ENCODE results near the gene ZDHHC21.
"Not testable (repeated sequence)": the region's sequence is repeated elsewhere in the genome, so short reads cannot be mapped to it uniquely, and the experiment has no call there.

ZDHHC21 gene

DNA sequence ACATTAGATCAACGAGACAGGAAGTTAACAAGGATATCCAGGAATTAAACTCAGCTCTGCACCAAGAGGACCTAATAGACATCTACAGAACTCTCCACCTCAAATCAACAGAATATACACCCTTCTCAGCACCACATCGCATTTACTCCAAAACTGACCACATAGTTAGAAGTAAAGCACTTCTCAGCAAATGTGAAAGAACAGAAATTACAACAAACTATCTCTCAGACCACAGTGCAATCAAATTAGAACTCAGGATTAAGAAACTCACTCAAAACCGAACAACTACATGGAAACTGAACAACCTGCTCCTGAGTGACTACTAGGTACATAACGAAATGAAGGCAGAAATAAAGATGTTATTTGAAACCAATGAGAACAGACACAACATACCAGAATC is 10.6 kb downstream of the ZDHHC21 start:
- not testable (repeated sequence) for DNase-seq (ENCODE audit: low read depth)

DNA sequence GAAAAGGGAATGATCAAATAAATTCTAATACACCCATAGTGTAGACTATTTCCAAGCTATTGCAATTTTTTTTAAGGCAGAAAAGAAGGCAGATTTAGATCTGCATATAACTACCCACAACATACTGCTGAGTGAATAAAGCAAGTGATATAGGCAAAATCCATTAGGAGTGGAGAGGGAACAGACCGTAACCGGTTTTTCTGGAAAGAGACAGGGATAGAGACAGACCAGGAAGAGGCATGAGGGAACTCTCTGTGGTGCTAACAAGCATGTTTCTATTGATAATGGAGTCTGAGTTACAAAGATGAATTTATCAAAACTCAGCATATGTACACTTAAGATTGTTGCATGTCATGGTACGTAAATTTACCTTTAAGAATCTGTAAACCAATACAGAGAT is 14.5 kb downstream of the ZDHHC21 start:
- DNase-seq (ENCODE audit: low read depth), result no peak

DNA sequence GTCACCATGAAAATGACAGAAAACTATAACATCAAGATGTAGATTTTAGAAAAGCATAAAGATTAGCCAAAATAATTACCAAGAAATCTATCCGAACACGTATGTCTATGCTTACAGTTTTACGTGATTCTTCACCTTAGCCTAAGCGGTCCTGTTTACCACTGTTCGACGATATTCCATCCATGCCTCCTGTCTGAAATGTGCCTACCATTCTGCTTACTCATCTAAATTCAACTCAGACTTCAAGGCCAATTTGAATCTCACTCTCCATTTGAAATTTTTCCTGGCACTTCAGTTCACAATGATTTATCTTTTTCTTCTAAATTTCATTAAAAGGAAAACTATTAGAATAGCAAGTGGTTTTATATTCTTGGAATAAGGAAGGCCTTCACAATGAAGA is 15.4 kb downstream of the ZDHHC21 start:
- DNase-seq (ENCODE audit: low read depth), result no peak

DNA sequence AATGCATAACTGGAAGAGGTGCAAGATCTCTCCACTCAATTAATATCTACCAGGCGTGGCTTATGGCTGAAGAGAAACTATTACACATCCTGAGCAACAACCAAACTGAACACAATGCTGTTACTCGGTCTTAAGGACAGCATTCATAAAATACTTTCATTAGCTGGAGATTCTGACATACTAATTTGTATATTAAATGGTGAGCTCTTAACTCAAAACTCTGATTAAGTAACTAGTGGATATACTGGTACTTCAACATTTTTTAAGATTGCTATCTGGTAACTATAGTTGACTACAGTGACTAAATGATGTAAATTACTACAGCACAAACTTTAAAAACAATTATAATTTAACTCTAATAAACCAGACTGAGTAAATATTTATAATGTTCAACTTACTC is 15.8 kb downstream of the ZDHHC21 start:
- DNase-seq (ENCODE audit: low read depth), result no peak

DNA sequence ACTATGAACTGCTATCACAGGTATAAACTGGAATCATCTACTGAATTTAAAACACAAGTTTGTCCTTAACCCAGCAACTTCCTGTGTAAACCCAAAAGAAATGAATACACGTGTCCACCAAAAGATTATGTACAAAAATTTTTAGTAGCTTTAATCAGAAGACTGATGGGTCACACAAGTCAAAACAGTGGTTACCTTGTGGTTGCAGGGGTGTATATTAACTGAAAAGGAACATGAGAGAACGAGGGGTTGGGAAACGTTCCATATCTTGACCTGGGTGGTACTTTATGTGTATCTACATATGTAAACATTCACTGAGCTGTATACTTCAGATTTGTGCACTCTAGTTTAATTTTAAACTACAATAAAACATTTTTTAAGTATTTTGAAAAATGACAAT is 18.6 kb downstream of the ZDHHC21 start:
- no peak for DNase-seq (ENCODE audit: low read depth)

DNA sequence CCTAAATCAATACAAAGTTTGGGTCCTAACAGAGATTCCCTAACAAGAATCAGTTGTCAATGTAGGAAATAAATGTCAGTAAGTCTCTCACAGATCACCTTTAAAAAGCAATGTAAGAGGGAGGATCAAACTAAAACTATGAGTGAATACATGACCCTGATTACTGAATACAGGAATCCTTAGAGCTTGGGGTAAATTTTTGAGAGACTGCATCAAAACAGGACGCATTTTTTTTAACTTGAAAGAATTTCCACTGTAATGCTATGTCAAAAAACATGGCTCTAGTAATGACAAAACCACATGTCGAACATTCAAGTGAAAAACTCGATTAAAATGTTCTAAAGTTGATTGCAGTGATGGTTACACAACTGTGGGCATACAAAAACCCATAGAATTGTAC is 21.9 kb downstream of the ZDHHC21 start:
- no peak for DNase-seq (ENCODE audit: low read depth)

DNA sequence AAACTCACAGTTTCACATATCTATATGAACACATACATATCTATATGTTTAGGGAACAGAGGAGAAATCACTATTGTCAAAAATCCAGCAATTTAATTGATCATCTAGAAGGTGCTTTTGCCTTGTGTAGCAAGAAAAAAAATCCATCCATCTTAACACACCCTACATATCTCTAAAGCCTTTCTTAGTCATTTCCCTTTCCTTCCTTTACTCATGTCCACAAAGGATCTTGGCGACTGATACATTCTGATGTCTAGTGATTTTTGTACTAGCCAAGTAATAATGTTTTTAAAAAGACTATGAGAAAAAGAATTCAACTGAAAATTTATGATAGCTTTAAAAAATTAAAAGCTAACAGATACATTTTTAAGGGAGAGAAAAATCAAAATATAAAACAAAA is 22.5 kb downstream of the ZDHHC21 start:
- no peak for DNase-seq (ENCODE audit: low read depth)

DNA sequence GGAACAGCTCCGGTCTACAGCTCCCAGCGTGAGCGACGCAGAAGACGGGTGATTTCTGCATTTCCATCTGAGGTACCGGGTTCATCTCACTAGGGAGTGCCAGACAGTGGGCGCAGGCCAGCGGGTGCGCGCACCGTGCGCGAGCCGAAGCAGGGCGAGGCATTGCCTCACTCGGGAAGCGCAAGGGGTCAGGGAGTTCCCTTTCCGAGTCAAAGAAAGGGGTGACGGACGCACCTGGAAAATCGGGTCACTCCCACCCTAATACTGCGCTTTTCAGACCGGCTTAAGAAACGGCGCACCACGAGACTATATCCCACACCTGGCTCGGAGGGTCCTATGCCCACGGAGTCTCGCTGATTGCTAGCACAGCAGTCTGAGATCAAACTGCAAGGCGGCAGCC is 29.2 kb downstream of the ZDHHC21 start:
- DNase-seq (ENCODE audit: low read depth), result not testable (repeated sequence)

DNA sequence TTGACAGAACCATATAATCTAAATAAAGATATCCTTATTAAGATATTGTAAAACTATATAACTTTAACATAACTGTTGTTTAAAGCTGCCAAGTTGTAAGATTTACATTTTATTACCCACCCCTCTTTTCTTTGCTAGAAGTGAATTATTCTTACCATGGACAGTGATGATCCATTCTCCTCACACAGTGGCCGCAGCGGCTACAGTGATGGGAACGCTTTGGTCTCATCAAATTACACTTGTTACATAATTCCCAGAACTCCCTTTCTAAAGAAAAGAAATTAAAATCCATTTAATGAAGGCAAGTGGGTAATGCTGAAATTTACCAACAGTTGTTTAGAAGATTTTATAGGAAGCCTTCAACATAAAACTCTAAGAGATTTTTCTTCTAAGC is 31.2 kb downstream of the ZDHHC21 start:
- no peak for DNase-seq (ENCODE audit: low read depth)

DNA sequence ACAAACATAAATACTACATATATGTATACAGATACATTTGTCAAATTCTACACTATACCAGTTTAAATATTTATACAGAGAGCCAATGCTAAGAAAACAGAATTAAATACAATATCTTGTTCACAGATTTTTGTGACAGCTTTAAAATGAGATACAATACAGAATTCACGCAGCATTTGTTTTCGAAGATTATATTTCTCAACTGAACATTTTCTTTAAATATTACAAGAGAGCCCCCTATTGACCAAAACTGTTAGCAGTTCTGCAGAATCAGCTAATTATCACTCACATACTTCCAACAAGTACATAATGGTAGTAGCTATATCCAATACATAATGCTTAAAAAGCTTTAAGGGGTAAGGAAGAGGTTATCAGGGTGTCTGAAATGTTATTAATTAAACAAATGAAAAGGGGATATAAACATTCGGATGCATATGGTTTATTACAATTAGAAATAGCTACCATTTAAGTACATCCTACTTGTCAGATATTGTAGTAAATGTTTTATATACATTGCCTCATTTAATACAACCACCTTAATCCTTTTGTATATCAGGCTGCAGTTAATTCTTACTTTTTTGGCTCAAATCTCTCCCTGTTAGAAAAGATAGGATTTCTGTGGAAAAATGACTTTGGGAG is 31.7 kb downstream of the ZDHHC21 start:
- DNase-seq (ENCODE audit: low read depth), result no peak

DNA sequence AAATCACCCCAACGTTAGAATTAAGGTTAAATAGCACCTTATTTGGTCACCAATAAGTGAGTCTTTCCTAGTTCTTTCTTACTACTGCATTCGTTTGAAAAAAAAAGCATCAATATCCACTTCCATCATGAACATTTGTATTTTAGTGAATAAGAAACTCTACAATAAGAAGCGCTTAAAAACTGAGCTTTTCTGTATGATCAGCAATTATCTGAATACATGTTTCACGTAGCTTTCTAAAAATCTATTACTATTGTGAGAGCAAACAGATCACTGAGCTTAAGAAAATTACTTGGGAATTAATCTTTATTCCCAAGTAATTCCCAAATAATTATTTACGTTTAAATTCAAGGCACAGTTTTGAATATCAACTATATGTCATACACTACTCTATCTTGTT is 32.5 kb downstream of the ZDHHC21 start:
- DNase-seq (ENCODE audit: low read depth), result no peak

DNA sequence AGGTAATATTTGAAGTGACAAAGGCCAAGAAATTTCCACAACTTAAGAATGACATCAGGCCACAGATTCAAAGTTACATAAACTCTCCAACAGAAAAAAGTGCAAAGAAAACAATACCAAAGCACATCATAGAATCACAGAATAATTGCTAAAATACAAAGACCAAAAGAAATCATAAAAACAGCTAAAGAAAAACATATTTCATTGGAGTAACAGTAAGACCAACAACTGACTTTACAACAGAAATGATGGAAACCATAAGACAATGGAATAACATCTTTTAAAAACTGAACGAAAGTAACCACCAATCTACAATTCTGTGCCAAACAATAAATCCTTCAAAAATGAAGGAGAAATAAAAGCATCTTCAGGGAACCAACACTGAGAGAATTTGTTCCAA is 38.3 kb downstream of the ZDHHC21 start:
- no peak for DNase-seq (ENCODE audit: low read depth)

DNA sequence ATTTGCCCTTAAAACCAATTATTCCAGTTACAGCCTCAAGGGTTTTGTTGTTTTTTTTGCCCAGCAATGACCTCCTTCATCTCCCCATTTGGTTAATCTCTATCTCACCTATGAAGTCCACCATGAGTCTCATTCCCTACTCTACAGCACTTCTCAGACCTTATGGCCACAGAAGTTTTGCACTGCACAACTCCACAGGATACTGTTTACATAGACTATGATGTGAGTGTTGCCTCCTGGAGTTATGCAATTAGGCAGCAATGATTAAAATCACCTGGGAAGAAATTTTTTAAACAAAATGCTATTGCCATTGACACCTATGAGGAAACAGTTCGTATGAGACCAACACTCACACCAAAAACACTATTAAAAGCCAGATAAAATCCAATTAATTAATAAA is 39.7 kb downstream of the ZDHHC21 start:
- no peak for DNase-seq (ENCODE audit: low read depth)

DNA sequence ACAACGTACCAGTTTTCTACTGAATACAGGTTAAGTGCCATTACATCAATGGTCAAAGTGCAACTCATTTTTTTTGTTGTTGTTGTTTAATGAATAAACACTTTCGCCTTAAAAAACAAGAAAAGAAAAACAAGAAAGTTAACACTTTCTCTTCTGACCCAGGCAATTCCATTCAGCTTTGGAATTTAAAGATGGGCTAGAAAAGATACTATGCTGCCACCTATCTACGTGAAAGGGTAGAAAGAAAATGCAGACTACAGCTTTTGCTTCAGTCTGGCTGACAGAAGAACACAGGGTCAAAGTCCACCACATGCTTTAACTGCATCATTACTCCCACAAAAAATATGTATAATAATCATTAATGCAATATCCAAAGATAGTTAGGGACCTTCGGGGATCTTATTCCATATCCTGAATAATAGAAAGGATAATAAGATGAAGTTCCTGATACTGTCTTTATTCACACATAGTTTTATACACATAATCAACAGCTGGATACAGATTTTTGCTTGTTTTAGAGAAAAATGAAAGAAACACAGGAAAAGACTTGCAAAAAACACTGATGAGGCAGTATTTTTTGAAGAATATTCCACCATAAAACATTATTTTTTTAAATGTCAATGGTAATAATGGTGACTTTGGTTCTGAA is 40.4 kb downstream of the ZDHHC21 start:
- no peak for DNase-seq (ENCODE audit: low read depth)

DNA sequence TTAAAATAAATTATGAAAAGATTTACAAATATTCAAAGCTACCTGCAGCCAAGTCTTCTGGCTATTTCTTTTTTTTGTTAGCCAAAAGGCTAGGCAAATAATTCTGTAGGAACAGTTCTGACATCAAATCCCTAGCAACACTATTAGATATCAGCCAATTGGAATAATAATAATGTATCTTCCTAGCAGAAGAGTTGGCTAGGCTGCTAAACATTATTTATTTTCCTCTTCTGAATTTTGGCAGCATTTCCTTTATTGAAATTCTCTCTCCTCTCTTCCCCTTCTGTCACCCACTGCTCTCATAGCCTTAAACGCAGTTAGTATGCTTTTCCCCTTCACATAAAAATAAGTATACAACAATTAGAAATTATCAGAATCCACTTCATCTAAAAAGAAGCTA is 42.6 kb downstream of the ZDHHC21 start:
- no peak for DNase-seq (ENCODE audit: low read depth)

DNA sequence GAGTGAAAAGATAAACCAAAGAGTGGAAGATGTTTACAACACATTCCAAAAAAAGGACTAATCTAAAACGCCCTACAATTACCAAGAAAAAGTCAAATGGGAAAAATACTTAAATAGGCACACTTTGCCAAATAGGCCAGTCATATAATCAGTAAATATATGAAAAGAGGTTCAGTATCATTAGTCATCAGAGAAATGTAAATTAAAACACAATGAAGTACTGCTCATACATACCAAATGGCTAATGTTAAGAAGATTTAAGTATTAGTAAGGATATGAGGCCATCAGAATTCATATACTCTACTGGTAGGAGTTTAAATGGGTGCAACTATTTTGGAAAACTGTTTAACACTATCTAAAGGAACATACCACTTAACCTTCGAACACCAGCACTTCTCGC is 47.6 kb downstream of the ZDHHC21 start:
- no peak for DNase-seq (ENCODE audit: low read depth)

DNA sequence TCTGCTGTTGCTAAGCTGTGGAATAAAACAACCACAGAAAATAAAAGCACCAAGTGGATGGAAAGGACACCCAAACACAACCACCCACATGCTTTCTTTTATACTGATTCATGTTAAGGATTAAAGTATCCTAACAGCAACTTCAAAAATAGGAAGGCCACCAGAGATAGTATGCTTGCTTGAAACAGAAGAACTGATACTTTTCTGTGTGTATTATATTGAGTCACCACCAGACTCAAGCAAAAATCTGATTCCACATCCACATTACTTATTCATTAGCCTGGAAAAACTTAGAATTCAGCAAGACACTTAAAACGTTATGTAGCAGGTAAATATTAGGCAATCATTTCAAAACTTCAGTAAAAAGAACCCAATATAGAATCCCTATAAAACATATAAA is 52.3 kb downstream of the ZDHHC21 start:
- DNase-seq (ENCODE audit: low read depth), result no peak

DNA sequence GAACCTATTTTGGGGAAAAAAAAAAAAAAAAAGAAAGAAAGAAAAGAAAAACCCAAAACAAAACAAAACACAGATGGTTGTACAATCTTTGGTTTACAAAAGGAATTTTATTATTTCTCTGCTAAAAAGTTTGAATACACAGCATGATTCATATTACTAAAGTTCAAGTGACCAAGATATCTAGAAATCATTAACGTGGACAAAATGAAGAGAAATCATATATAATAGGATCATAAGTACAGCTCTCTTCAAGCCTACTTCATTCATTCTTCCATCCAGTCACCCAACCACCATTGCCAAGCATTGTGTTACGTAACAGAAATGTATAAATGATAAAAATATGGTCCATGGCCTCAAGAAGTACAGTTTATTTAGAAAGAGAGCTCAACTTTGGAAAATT is 52.9 kb downstream of the ZDHHC21 start:
- no peak for DNase-seq (ENCODE audit: low read depth)

DNA sequence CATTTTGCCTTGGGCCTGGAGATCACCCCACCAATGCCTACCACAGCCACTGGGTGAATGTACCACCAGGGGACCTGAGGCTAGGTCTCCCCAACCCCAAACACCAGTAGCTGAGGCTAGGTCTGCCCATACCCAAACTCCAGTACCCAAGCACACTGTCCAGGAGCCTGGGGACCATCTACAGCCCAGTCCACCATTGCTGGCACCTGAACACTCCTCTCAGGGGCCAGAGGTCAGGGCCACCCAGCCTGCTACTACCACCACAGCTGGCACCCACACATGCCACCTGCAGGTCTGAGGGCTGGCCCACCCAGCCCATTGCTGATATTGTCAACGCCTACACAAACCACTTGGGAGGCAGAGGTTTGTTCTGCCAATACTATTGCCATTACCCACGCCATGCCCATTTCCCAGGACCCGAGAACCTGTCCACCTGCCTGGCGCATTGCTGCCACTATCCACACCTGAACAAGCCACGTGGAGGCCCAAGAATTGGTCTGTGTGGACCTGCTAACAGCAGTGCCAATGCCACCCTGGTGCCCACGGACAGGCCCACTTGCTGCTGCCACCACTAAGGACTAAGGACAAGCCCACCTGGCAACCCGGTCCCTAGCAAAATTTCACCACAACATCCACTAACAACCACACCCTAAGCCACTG is 59.2 kb downstream of the ZDHHC21 start:
- no peak for DNase-seq (ENCODE audit: low read depth)

DNA sequence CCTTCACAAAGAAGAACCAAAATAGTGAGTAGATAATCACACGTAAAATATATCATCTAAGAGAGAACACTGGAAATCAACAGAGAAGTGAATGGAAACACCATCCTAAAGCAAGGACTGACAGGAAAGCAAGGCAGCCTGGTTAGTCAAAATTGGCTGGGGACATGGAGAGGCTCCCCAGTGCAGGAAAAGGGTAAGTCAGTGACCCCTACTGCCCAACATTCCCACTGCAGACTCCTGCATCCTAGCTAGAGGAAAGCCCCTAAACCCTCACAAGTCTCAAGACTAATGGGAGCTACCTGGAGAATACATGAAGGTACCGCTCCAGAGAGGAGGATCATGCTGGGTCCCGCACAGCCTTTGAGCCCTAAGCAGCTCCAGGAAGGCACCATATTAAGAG is 60.1 kb downstream of the ZDHHC21 start:
- DNase-seq (ENCODE audit: low read depth), result no peak

DNA sequence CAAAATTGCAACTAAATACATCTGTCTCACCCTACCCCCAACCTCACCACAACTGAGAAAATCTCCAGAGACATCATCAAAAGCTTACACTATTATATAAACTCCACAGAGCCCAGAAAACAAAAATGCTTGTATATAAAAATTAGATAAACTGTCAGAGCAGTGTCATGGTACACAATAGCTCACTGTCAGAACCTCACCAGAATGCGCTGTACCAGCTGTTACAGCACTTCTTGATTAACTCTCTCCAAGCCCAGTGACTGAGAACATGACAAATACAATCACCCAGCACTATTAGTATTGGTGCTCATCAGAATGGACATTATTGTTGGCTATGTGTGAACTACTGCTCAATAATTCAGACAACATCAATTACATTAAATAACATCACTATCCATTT is 65.7 kb downstream of the ZDHHC21 start:
- no peak for DNase-seq (ENCODE audit: low read depth)

DNA sequence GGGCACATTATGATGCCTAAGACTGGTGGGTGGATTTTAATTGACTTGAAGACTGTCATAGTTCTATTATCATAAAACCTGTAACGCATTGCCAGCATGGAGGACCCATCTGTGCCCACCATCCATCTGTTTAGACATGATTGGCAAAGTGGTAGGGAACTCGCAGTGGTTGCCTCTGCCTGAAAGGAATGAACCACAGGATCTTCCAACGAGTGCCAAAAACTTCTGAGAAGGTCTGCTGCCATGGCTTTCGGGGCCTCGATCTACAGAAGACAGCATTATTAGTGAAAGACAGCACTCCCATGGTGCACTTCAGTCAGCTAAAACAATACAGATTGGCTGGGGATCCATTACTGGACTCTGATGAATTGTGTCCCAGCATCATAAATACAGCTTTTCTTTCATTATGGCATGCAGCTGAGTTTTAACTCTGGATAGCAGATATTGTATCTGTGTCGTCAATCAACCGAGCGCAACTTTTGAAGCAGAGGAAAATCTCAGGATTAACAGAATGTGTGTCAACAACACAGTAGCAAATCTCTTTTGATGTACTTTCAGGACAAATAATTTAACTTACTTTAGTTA is 74.3 kb downstream of the ZDHHC21 start:
- no peak for DNase-seq (ENCODE audit: low read depth)

DNA sequence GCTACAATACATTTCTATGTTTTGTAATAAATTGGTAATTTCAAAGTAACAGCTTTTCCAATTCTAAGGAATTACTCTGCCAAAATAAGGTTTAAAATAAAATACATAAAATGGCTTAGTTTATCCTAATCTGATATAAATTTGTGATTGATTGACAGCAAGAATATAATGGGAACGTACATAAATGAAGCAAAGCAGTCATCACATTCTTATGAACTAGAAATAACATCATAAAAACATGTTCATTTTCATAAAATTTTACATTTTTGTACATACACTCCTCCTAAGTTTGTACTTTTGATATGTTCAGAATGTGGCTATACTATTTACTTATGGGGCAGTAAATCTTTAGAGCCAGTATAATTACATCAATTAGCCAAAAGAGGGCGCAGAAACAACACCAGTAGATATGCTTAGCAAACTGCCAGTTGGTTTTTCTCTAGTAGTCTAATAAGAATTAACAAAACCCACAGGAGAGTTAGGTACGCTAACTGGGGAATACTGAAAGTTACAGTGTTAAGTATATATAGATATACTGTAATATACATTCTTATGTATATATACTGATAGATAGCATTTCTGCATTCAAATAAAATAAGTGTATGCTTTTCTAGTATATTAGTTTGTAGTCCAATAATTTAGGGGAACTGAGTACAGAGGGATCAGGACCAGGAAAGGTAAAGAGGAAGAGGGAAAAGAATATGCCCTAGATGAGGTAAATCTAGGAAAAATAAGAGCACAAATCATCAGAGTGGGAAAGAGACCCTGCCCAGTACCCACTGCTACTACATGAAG is 76.8 kb downstream of the ZDHHC21 start:
- DNase-seq (ENCODE audit: low read depth), result no peak
